Neural progenitor cell (in vitro differentiated cells): Measurements from ENCODE around the gene PRR14L. TPM values are rescaled to one million over a fixed set of nuclear protein-coding genes. Genes with fewer than 3 reads are reported as not detected.
"Not testable (repeated sequence)": the region's sequence is repeated elsewhere in the genome, so short reads cannot be mapped to it uniquely, and the experiment has no call there.

Experiments
- DNase-seq: peaks from one replicate; pipeline ENCODE4 v3.0.0-alpha.2; 2016; ENCODE audit warnings: low spot score
- H2AFZ ChIP-seq: fragments of 200-600 bp; sonication (generic); replicated peaks from 2 replicates; pipeline ENCODE4 v1.6.1; 2016; ENCODE audit warnings: antibody characterized with exemption
- H3F3A ChIP-seq: fragments of 200-600 bp; sonication (generic); 2 replicates; pipeline ENCODE4 v1.6.1; 2016; ENCODE audit warnings: antibody characterized with exemption, low read depth
- H3K27ac ChIP-seq: fragments of 200-600 bp; sonication (generic); 2 replicates; pipeline ENCODE4 v1.5.1; 2016; ENCODE audit warnings: mild to moderate bottlenecking
- H3K27me3 ChIP-seq: fragments of 200-600 bp; sonication (generic); 2 replicates; pipeline ENCODE4 v1.6.1; 2016; ENCODE audit warnings: mild to moderate bottlenecking, moderate library complexity
- H3K36me3 ChIP-seq: fragments of 200-600 bp; sonication (generic); 2 replicates; pipeline ENCODE4 v1.5.1; 2016
- H3K4me1 ChIP-seq: fragments of 200-600 bp; sonication (generic); 2 replicates; pipeline ENCODE4 v1.6.1; 2016; ENCODE audit warnings: mixed run types
- H3K4me2 ChIP-seq: fragments of 200-600 bp; sonication (generic); 2 replicates; pipeline ENCODE4 v1.6.1; 2016
- H3K4me3 ChIP-seq: fragments of 200-600 bp; sonication (generic); 2 replicates; pipeline ENCODE4 v1.5.1; 2016
- H3K79me2 ChIP-seq: fragments of 200-600 bp; sonication (generic); 2 replicates; pipeline ENCODE4 v1.6.1; 2016; ENCODE audit warnings: low read depth
- H3K9ac ChIP-seq: fragments of 200-600 bp; sonication (generic); 2 replicates; pipeline ENCODE4 v1.6.1; 2016
- H3K9me3 ChIP-seq: fragments of 200-600 bp; sonication (generic); 2 replicates; pipeline ENCODE4 v1.5.1; 2016; ENCODE audit warnings: low read depth
- H4K20me1 ChIP-seq: fragments of 200-600 bp; sonication (generic); 2 replicates; pipeline ENCODE4 v1.6.1; 2016; ENCODE audit warnings: low read depth
- H3K27ac Mint-ChIP-seq: 3 replicates; pipeline ENCODE4 v1.8.0; 2021; ENCODE audit warnings: mixed read lengths
- H3K27me3 Mint-ChIP-seq: 2 replicates; pipeline ENCODE4 v1.8.0; 2022; ENCODE audit warnings: low read depth, mild to moderate bottlenecking, inconsistent platforms, moderate library complexity, mixed read lengths; ENCODE audit not compliant: insufficient read depth
- H3K36me3 Mint-ChIP-seq: 3 replicates; pipeline ENCODE4 v1.8.0; 2021; ENCODE audit warnings: mixed read lengths
- H3K4me1 Mint-ChIP-seq: 3 replicates; pipeline ENCODE4 v1.8.0; 2021; ENCODE audit warnings: mixed read lengths
- H3K4me3 Mint-ChIP-seq: 3 replicates; pipeline ENCODE4 v1.8.0; 2021; ENCODE audit warnings: mild to moderate bottlenecking, moderate library complexity, mixed read lengths
- H3K9me3 Mint-ChIP-seq: 3 replicates; pipeline ENCODE4 v1.8.0; 2020; ENCODE audit warnings: mixed read lengths
- CTCF ChIP-seq: fragments of 200-600 bp; sonication (generic); IDR thresholded peaks from 2 replicates; pipeline ENCODE4 v1.5.1; 2017; ENCODE audit warnings: antibody characterized with exemption, mild to moderate bottlenecking
- EZH2 ChIP-seq: fragments of 200-600 bp; sonication (generic); IDR thresholded peaks from 2 replicates; pipeline ENCODE4 v1.6.1; 2017; ENCODE audit warnings: antibody characterized with exemption, mild to moderate bottlenecking, moderate library complexity
- EZH2phosphoT487 ChIP-seq: fragments of 200-600 bp; sonication (generic); IDR thresholded peaks from 2 replicates; pipeline ENCODE4 v1.6.1; 2017; ENCODE audit warnings: antibody characterized with exemption
- total RNA-seq: library from RNA; depleted of rRNA; stranded (reverse); fragments of >200 nt; gene quantifications from 2 replicates; pipeline ENCODE4 v1.2.3, GENCODE V29; 2015; ENCODE audit warnings: low replicate concordance

Gene PRR14L
- total RNA-seq, 1 donor from 2014 or later, result 74.2 TPM

- peak within 1 kb of the TSS; percentile 78 for H3K4me3 ChIP-seq
- H3K27me3 ChIP-seq, result no peaks in the 10 kb centered on the region
- no peaks in the 10 kb centered on the region for H3K36me3 ChIP-seq
- H3K9me3 ChIP-seq, result no peaks in the 10 kb centered on the region
- peaks cover 8% of the 10 kb centered on the region for H4K20me1 ChIP-seq
- peaks cover 19% of the 10 kb centered on the region for H3K4me1 Mint-ChIP-seq
- peaks cover 3% of the 10 kb centered on the region for H3F3A ChIP-seq
- peak within 1 kb of the TSS; percentile 91 for H2AFZ ChIP-seq
- peak within 1 kb of the TSS; percentile 97 for H3K27ac Mint-ChIP-seq
- no peaks in the 10 kb centered on the region for H3K4me1 ChIP-seq
- H3K27me3 Mint-ChIP-seq, result peaks cover 4% of the 10 kb centered on the region
- peak within 1 kb of the TSS; percentile 69 for H3K9ac ChIP-seq
- H3K36me3 Mint-ChIP-seq, result no peaks in the 10 kb centered on the region
- no peaks in the 10 kb centered on the region for H3K9me3 Mint-ChIP-seq
- peak within 1 kb of the TSS; percentile 91 for H3K4me2 ChIP-seq
- H3K4me3 Mint-ChIP-seq, result peak within 1 kb of the TSS; percentile 100
- H3K27ac ChIP-seq, result no peak within 1 kb of the TSS
- TF ChIP-seq CTCF (no peak), EZH2phosphoT487 (no peak), EZH2 (no peak)
- DNase-seq, result peak; percentile 98
- peaks cover 50% of the 10 kb centered on the region for H3K79me2 ChIP-seq
These were observed 87.9 kb downstream of the PRR14L start, which contains the start of gene PISD for GRCh38 chr22:31661851-31662667. TSS of gene PISD (minus strand) at chr22:31662215. CDS start at chr22:31662208, 7 bp downstream.

DNA sequence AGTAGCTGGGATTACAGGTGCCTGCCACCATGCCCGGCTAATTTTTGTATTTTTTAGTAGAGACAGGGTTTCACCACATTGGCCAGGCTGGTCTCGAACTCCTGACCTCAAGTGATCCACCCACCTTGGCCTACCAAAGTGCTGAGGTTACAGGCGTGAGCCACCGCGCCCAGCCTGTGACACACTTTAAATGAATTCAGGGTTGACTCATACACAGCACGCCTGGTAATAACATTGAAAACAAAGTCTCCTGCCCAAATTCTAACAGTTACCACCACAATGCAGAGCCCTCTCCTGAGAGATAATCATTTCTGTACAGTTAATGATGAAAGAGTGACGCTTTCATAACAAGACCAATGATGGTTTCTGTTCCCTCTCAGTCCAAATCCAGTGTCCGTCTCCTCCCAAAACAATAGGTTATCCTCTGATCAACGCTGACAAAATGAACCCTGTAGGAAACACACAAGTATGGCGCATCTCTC, 89.0 kb downstream of the PRR14L start:
- not testable (repeated sequence) for H3K27ac ChIP-seq, H3K9me3 Mint-ChIP-seq
- H3K4me1 Mint-ChIP-seq, result peaks cover 19% of the 10 kb centered on the region

GRCh38 chr22:31659246-31659645, 90.7 kb downstream of the PRR14L start:
- no peaks in the 10 kb centered on the region for H3K9me3 Mint-ChIP-seq
- Histone ChIP-seq H3K36me3 (no peaks in the 10 kb centered on the region), H2AFZ (no peak overlapping the region), H4K20me1 (peaks cover 12% of the 10 kb centered on the region), H3K9ac (no peak overlapping the region), H3K4me2 (no peak overlapping the region), H3K27ac (no peak overlapping the region), H3K4me3 (no peak overlapping the region), H3K27me3 (no peaks in the 10 kb centered on the region), H3K9me3 (no peaks in the 10 kb centered on the region), H3K79me2 (peaks cover 78% of the 10 kb centered on the region), H3F3A (peaks cover 3% of the 10 kb centered on the region), H3K4me1 (no peaks in the 10 kb centered on the region)
- H3K4me1 Mint-ChIP-seq, result peaks cover 19% of the 10 kb centered on the region
- peaks cover 5% of the 10 kb centered on the region for H3K27me3 Mint-ChIP-seq
- no peak overlapping the region for H3K4me3 Mint-ChIP-seq
- no peak overlapping the region for H3K27ac Mint-ChIP-seq
- no peaks in the 10 kb centered on the region for H3K36me3 Mint-ChIP-seq
- TF ChIP-seq EZH2phosphoT487, result no peak
- TF ChIP-seq CTCF, result no peak
- TF ChIP-seq EZH2, result no peak
- no peak for DNase-seq

More for the DNA sequence above, 89.0 kb downstream of the PRR14L start:
- peak overlapping the region; percentile 100 for H3K4me3 Mint-ChIP-seq
- not testable (repeated sequence) for H3K27me3 ChIP-seq, H3K9me3 ChIP-seq, DNase-seq, H3K36me3 ChIP-seq, H4K20me1 ChIP-seq, H3K27me3 Mint-ChIP-seq, H3K27ac Mint-ChIP-seq, H2AFZ ChIP-seq, H3F3A ChIP-seq, H3K36me3 Mint-ChIP-seq, H3K4me1 ChIP-seq
- H3K4me3 ChIP-seq, result peak overlapping the region; percentile 78
- peak overlapping the region; percentile 91 for H3K4me2 ChIP-seq
- H3K9ac ChIP-seq, result peak overlapping the region; percentile 69
- H3K79me2 ChIP-seq, result peaks cover 61% of the 10 kb centered on the region

DNA sequence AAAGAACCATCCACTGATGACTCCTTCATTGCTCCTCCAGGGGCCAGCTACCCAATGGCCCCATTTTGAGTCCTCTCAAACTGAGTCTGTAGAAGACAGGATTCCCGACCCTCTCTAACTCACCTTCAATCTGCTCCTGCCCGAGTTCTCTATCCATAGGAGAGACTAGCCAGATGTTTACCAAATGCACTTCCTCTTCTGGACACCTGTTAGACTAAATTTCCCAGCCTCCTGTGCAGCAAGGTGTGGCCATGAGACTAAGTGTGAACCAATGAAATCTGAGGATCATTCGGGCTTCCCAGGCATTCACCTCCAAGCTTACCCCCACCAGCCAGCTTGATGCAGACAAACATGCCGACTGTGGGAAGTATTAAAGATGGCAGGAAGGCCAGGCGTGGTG, 95.5 kb downstream of the PRR14L start:
- Histone ChIP-seq H3K4me2 (no peak overlapping the region), H3F3A (no peaks in the 10 kb centered on the region), H4K20me1 (peaks cover 33% of the 10 kb centered on the region), H3K4me1 (no peaks in the 10 kb centered on the region), H3K36me3 (no peaks in the 10 kb centered on the region), H3K9me3 (no peaks in the 10 kb centered on the region), H2AFZ (no peak overlapping the region), H3K27ac (no peak overlapping the region), H3K4me3 (no peak overlapping the region), H3K9ac (no peak overlapping the region), H3K27me3 (no peaks in the 10 kb centered on the region), H3K79me2 (peaks cover 96% of the 10 kb centered on the region)
- Mint-ChIP-seq H3K27me3 (peaks cover 3% of the 10 kb centered on the region), H3K27ac (no peak overlapping the region), H3K4me1 (no peaks in the 10 kb centered on the region), H3K36me3 (no peaks in the 10 kb centered on the region), H3K4me3 (no peak overlapping the region), H3K9me3 (no peaks in the 10 kb centered on the region)
- DNase-seq, result no peak
- TF ChIP-seq EZH2phosphoT487 (no peak), EZH2 (no peak), CTCF (no peak)
